GM06990 (cell line): Measurements from ENCODE around the gene GID4.
"Not testable (repeated sequence)": the region's sequence is repeated elsewhere in the genome, so short reads cannot be mapped to it uniquely, and the experiment has no call there.

Source experiments
- DNase-seq: peaks from one replicate; pipeline ENCODE4 v3.0.0-alpha.2; 2011; ENCODE audit not compliant: insufficient read length; ENCODE audit errors: extremely low read depth
- H3K27me3 ChIP-seq: replicated peaks from 2 replicates; pipeline ENCODE4 v1.6.0; 2011; ENCODE audit warnings: low read length; ENCODE audit not compliant: control insufficient read depth, insufficient read depth
- H3K36me3 ChIP-seq: 2 replicates; pipeline ENCODE4 v1.5.1; 2011; ENCODE audit warnings: low read length; ENCODE audit not compliant: control insufficient read depth, insufficient read depth
- H3K4me3 ChIP-seq: replicated peaks from 2 replicates; pipeline ENCODE4 v1.5.1; 2011; ENCODE audit warnings: low read depth, mild to moderate bottlenecking, control low read depth, low read length
- TF ChIP-seq, protein P1 (sequence below): IDR thresholded peaks from 2 replicates; pipeline ENCODE4 v1.5.1; 2011; ENCODE audit warnings: low read length, control low read depth, mild to moderate bottlenecking, inconsistent platforms; ENCODE audit not compliant: insufficient read depth, poor library complexity, severe bottlenecking

The GID4 gene

DNA sequence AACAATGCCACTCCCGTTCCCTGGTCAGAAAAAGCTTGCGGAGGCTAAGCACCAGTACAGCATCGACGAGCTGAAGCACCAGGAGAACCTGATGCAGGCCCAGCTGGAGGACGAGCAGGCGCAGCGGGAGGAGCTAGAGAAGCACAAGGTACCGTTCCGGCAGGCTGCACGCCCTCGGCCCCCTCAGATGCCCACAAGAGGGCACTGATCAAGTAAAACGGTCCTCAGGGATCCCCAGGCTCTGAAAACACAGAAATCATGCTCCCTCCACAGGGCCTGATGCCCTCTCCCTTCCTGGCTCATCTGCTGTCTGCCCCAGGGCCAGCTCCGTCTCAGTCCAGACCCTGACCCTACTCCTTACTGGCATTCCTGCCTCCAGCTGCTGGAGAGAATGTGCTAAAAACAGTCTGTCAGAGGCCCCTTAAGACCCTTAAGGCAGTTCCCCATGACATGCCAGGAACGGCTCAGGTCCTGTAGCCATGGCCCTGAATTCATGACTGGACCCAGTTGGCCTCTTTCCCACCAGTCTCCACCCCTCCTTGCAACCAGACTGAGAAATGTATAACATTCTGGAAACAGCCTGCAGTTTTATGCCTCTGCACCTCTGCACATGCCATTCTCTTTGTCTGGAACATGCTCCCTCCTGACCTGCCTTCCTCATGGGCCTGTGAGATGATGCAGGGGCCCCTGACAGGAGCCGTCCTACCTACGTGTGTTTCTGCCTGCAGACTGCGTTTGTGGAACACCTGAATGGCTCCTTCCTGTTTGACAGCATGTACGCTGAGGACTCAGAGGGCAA is 44.7 kb upstream of the GID4 start:
- no peak for DNase-seq
- TF ChIP-seq, protein P1, sequence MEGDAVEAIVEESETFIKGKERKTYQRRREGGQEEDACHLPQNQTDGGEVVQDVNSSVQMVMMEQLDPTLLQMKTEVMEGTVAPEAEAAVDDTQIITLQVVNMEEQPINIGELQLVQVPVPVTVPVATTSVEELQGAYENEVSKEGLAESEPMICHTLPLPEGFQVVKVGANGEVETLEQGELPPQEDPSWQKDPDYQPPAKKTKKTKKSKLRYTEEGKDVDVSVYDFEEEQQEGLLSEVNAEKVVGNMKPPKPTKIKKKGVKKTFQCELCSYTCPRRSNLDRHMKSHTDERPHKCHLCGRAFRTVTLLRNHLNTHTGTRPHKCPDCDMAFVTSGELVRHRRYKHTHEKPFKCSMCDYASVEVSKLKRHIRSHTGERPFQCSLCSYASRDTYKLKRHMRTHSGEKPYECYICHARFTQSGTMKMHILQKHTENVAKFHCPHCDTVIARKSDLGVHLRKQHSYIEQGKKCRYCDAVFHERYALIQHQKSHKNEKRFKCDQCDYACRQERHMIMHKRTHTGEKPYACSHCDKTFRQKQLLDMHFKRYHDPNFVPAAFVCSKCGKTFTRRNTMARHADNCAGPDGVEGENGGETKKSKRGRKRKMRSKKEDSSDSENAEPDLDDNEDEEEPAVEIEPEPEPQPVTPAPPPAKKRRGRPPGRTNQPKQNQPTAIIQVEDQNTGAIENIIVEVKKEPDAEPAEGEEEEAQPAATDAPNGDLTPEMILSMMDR: peak; percentile 36

DNA sequence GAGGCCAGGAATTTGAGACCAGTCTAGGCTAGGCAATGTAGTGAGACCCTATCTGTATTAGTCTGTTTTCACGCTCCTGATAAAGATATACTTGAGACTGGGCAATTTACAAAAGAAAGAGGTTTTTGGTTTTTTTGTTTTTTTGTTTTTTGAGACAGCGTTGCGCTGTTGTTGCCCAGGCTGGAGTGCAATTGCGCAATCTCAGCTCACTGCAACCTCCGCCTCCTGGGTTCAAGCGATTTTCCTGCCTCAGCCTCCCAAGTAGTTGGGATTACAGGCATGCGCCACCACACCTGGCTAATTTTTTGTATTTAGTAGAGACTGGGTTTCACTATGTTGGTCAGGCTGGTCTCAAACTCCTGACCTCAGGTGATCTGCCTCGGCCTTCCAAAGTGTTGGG is 43.3 kb upstream of the GID4 start:
- not testable (repeated sequence) for DNase-seq, H3K27me3 ChIP-seq, H3K36me3 ChIP-seq, H3K4me3 ChIP-seq

More for the DNA sequence above, 44.7 kb upstream of the GID4 start:
- H3K4me3 ChIP-seq: no peak overlapping the region
- H3K36me3 ChIP-seq: no peaks in the 10 kb centered on the region
- H3K27me3 ChIP-seq: no peaks in the 10 kb centered on the region

DNA sequence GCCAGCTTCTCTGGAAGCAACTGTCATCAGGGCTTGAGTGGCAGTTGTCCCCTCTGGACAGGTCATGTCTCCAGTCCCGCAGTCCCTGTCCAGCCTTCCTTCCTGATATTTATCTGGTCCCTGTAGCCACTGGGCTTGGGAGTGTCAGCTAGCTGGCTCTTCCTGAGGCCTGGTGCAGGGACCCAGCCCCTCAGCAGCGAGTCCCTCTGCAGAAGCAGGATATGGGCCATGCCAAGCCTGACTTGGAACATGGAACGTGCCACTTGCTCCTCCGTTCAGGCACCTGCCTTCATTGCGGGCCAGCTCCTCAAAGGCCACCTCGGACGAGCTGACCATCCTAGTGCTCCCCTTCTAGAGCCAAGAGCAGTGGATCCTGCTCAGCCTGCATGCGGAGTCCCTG is 40.3 kb upstream of the GID4 start:
- no peaks in the 10 kb centered on the region for H3K36me3 ChIP-seq
- no peak for DNase-seq

DNA sequence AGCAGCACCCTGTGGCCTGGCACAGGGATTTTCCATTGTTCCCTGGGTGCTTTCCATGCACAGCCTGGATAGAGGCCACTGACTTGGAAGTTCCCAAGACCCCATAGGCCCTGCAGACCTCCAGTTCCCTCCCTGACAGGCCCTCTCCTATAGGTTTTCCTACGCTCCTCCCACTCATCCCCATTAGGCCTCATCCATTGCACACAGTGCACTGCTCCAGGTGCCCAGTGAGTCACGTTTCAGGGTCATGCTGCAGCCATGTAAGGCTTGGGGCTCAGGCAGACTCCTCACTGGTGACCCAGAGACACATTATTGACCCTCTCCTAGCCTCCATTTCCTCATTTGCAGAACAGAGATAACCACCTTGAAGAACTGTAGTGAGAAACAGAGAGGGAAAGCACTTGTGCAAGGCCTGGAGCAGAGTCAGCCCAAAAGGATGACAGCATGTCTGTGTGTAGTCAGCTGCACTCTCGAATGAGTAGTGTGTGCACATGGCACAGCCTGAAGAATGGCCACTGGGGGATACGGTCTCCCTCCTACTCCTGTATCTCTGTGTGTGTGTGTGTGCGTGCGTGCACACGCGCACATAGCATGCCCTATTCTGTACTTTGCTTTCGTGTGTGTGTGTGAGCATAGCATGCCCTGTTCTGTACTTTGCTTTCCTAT is 39.7 kb upstream of the GID4 start:
- no peak for DNase-seq
- no peaks in the 10 kb centered on the region for H3K27me3 ChIP-seq
- no peaks in the 10 kb centered on the region; the same call in 1 of the 2 replicates for H3K36me3 ChIP-seq
- H3K4me3 ChIP-seq: no peak overlapping the region
- TF ChIP-seq, protein P1: no peak

More for the DNA sequence above, 40.3 kb upstream of the GID4 start:
- no peak overlapping the region for H3K4me3 ChIP-seq
- TF ChIP-seq, protein P1: no peak
- no peaks in the 10 kb centered on the region for H3K27me3 ChIP-seq

DNA sequence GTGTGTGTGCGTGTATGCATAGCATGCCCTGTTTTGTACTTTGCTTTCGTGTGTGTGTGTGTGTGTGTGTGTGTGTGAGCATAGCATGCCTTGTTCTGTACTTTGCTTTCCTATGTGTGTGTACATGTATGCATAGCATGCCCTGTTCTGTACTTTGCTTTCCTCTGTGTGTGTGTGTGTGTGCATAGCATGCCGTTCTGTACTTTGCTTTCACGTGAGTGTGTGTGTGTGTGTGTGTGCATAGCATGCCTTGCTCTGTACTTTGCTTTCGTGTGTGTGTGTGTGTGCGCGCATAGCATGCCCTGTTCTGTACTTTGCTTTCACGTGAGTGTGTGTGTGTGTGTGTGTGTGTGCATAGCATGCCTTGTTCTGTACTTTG is 39.2 kb upstream of the GID4 start:
- no peaks in the 10 kb centered on the region for H3K27me3 ChIP-seq
- DNase-seq: no peak
- H3K4me3 ChIP-seq: no peak overlapping the region
- TF ChIP-seq, protein P1: no peak
- H3K36me3 ChIP-seq: no peaks in the 10 kb centered on the region; the same call in 1 of the 2 replicates

DNA sequence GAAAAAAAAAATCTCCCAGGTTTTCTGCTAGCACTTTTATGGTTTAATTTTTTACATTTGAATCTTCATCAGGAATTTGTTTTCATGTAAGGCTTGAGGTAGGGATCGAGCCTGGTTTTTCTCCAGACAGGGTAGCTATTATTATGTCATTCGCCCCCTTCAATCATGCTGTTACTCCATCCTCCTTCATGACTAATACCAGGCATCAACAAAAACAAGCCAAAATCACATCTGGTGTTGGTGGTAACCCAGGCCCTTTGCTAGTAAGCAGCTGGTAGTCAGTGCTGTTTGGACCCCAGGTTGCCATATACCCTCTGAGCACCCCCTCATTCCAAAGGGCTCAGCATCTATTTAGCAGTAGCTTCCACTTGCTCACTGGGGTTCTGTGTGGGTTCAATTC is 37.0 kb upstream of the GID4 start:
- DNase-seq: no peak
- H3K36me3 ChIP-seq: peaks cover 1% of the 10 kb centered on the region; the same call in 1 of the 2 replicates
- TF ChIP-seq, protein P1: no peak
- H3K4me3 ChIP-seq: no peak overlapping the region
- no peaks in the 10 kb centered on the region for H3K27me3 ChIP-seq
